ENCODE results near the gene ZCCHC24.
"Not testable (repeated sequence)": the region's sequence is repeated elsewhere in the genome, so short reads cannot be mapped to it uniquely, and the experiment has no call there.

Gene ZCCHC24

GRCh38 chr10:79448732-79449049 is 3.3 kb upstream of the ZCCHC24 start:
- in situ Hi-C loops (cut with MboI; ENCODE audit: low sequenced_read_pairs): no loop called here

- in situ Hi-C loops (cut with MboI; ENCODE audit: low sequenced_read_pairs): no loop called here
Observed at GRCh38 chr10:79447911-79448731, 2.7 kb upstream of the ZCCHC24 start.

GRCh38 chr10:79447249-79447648 is 1.8 kb upstream of the ZCCHC24 start:
- in situ Hi-C loops (cut with MboI; ENCODE audit: low sequenced_read_pairs): not testable (repeated sequence)

- in situ Hi-C loops (cut with MboI; ENCODE audit: low sequenced_read_pairs): no loop called here
Observed at GRCh38 chr10:79446758-79447084, 1.3 kb upstream of the ZCCHC24 start.

- in situ Hi-C loops (cut with MboI; ENCODE audit: low sequenced_read_pairs): no loop called here
Observed at GRCh38 chr10:79445977-79446757, 743 bp upstream of the ZCCHC24 start.

- in situ Hi-C loops (cut with MboI; ENCODE audit: low sequenced_read_pairs): no loop called here
Observed at GRCh38 chr10:79444199-79445119, 965 bp downstream of the ZCCHC24 start.

GRCh38 chr10:79443338-79444198 is 1.9 kb downstream of the ZCCHC24 start:
- in situ Hi-C loops (cut with MboI; ENCODE audit: low sequenced_read_pairs): no loop called here

- in situ Hi-C loops (cut with MboI; ENCODE audit: low sequenced_read_pairs): no loop called here
Observed at GRCh38 chr10:79442171-79443040, 3.0 kb downstream of the ZCCHC24 start.

- in situ Hi-C loops (cut with MboI; ENCODE audit: low sequenced_read_pairs): no loop called here
Observed at GRCh38 chr10:79441433-79441832, 4.0 kb downstream of the ZCCHC24 start.

- in situ Hi-C loops (cut with MboI; ENCODE audit: low sequenced_read_pairs): no loop called here
Observed at GRCh38 chr10:79440281-79440680, 5.1 kb downstream of the ZCCHC24 start.

GRCh38 chr10:79438699-79439085 is 6.7 kb downstream of the ZCCHC24 start:
- in situ Hi-C loops (cut with MboI; ENCODE audit: low sequenced_read_pairs): no loop called here

GRCh38 chr10:79438021-79438698 is 7.3 kb downstream of the ZCCHC24 start:
- in situ Hi-C loops (cut with MboI; ENCODE audit: low sequenced_read_pairs): no loop called here

- in situ Hi-C loops (cut with MboI; ENCODE audit: low sequenced_read_pairs): no loop called here
Observed at GRCh38 chr10:79437111-79437814, 8.2 kb downstream of the ZCCHC24 start.

- in situ Hi-C loops (cut with MboI; ENCODE audit: low sequenced_read_pairs): no loop called here
Observed at GRCh38 chr10:79436850-79437103, 8.6 kb downstream of the ZCCHC24 start.

- in situ Hi-C loops (cut with MboI; ENCODE audit: low sequenced_read_pairs): no loop called here
Observed at GRCh38 chr10:79436066-79436849, 9.2 kb downstream of the ZCCHC24 start.

GRCh38 chr10:79435271-79436065 is 10.0 kb downstream of the ZCCHC24 start:
- in situ Hi-C loops (cut with MboI; ENCODE audit: low sequenced_read_pairs): no loop called here

- in situ Hi-C loops (cut with MboI; ENCODE audit: low sequenced_read_pairs): no loop called here
Observed at GRCh38 chr10:79434821-79435251, 10.6 kb downstream of the ZCCHC24 start.
